Natural killer cell treated with Interleukin-12 subunit alpha and Interleukin-12 subunit beta and Interleukin-15 and Interleukin-18, amount 100 ng/mL, for 72 hours (primary cell): ENCODE data around the gene RPL22. TPM values are rescaled to one million over a fixed set of nuclear protein-coding genes. Genes with fewer than 3 reads are reported as not detected.
A peak's percentile ranks its signal among the peaks of the same experiment; 100 is the strongest.

Experiments used
- ATAC-seq, 2 donors: fragments of 150-1000 bp; cut with Tn5 transposase in 1 of 2; sonication (Bioruptor Pico), chemical (Tn5 transposase) in 1 of 2; 2 replicates each; pipeline ENCODE4 v1.10.0; 2021
- DNase-seq: peaks from one replicate; pipeline ENCODE4 v3.0.0; 2022; ENCODE audit warnings: low spot score
- H3K27ac Mint-ChIP-seq, 2 donors: 1 replicate in 1 of 2; 2 replicates in 1 of 2; pipeline ENCODE4 v1.8.0; 2022; ENCODE audit warnings: mixed read lengths in 2 of 2, mild to moderate bottlenecking in 1 of 2, moderate library complexity in 1 of 2
- H3K27me3 Mint-ChIP-seq, 2 donors: 1 replicate in 1 of 2; 2 replicates in 1 of 2; pipeline ENCODE4 v1.8.0; 2022; ENCODE audit warnings: mixed read lengths in 2 of 2
- H3K36me3 Mint-ChIP-seq: one replicate; pipeline ENCODE4 v1.8.0; 2022; ENCODE audit warnings: mixed read lengths
- H3K4me1 Mint-ChIP-seq, 2 donors: 1 replicate in 1 of 2; 2 replicates in 1 of 2; pipeline ENCODE4 v1.8.0; 2022; ENCODE audit warnings: low read depth in 2 of 2, mixed read lengths in 2 of 2, mild to moderate bottlenecking in 1 of 2
- H3K4me3 Mint-ChIP-seq: one replicate; pipeline ENCODE4 v1.8.0; 2022; ENCODE audit warnings: mixed read lengths
- H3K9me3 Mint-ChIP-seq: 2 replicates; pipeline ENCODE4 v1.8.0; 2022; ENCODE audit warnings: mixed read lengths
- total RNA-seq, 2 donors: library from RNA; stranded (reverse); gene quantifications; one replicate each; pipeline ENCODE4 v1.2.3, GENCODE V29; 2022

RPL22 gene
- total RNA-seq, 2 donors from 2014 or later = 209 to 355 TPM

GRCh38 chr1:6180268-6180706, 19.1 kb downstream of the RPL22 start, which contains the start of gene CHD5:
Gene CHD5 (minus strand): TSS chr1:6180321. CDS start chr1:6180023, 298 bp downstream.
- H3K27me3 Mint-ChIP-seq = peaks cover 25 to 34% of the 10 kb centered on the region in 2 donors
- DNase-seq (no peak), ATAC-seq (peak in 1 of 2 donors; percentile 43)
- H3K27ac Mint-ChIP-seq = no peak within 1 kb of the TSS
- peak within 1 kb of the TSS; percentile 66 for H3K4me3 Mint-ChIP-seq
- H3K36me3 Mint-ChIP-seq = peaks cover 4% of the 10 kb centered on the region
- H3K4me1 Mint-ChIP-seq = peaks cover 25 to 34% of the 10 kb centered on the region in 2 donors
- H3K9me3 Mint-ChIP-seq = no peaks in the 10 kb centered on the region

- ATAC-seq = no peak
- DNase-seq = no peak
- peaks cover 25 to 34% of the 10 kb centered on the region in 2 donors for H3K27me3 Mint-ChIP-seq
- no peaks in the 10 kb centered on the region for H3K9me3 Mint-ChIP-seq
- H3K4me1 Mint-ChIP-seq = peaks cover 25 to 30% of the 10 kb centered on the region in 2 donors
- no peak overlapping the region for H3K4me3 Mint-ChIP-seq
- no peak overlapping the region for H3K27ac Mint-ChIP-seq
- H3K36me3 Mint-ChIP-seq = peaks cover 4% of the 10 kb centered on the region
These were observed 19.7 kb downstream of the RPL22 start for GRCh38 chr1:6179564-6180175.

GRCh38 chr1:6178751-6179563, 20.4 kb downstream of the RPL22 start:
- Mint-ChIP-seq H3K4me1 (peaks cover 18 to 23% of the 10 kb centered on the region in 2 donors), H3K27ac (no peak overlapping the region), H3K4me3 (peak overlapping the region; percentile 66), H3K27me3 (peaks cover 25 to 34% of the 10 kb centered on the region in 2 donors), H3K36me3 (peaks cover 4% of the 10 kb centered on the region), H3K9me3 (no peaks in the 10 kb centered on the region)
- ATAC-seq (no peak), DNase-seq (no peak)

GRCh38 chr1:6177681-6178380, 21.6 kb downstream of the RPL22 start:
- Mint-ChIP-seq H3K36me3 (peaks cover 4% of the 10 kb centered on the region), H3K4me1 (peaks cover 15 to 17% of the 10 kb centered on the region in 2 donors), H3K9me3 (no peaks in the 10 kb centered on the region), H3K27ac (no peak overlapping the region), H3K4me3 (peak overlapping the region; percentile 59), H3K27me3 (peaks cover 23 to 34% of the 10 kb centered on the region in 2 donors)
- DNase-seq (no peak), ATAC-seq (no peak)

DNA sequence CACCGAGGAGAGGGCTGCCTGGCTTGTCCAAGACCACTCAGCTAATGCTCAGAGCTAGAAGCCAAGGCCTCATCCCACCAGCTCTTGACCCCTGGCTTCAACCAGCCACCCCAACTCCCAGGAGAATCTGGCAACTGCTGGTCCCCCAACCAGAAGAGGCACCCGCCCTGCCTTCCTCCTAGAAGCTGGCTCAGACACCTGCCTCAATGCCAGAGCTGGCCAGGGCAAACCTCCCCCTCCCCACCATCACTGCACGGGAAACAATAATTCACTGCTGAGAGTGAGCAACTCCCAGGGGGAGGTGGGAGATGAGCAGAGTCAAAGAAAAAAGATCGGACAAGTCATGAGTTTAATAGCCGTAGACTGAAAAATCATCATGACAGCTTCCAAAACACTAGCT, 22.6 kb downstream of the RPL22 start:
- Mint-ChIP-seq H3K36me3 (peaks cover 4% of the 10 kb centered on the region), H3K4me3 (no peak overlapping the region), H3K27me3 (peaks cover 22 to 31% of the 10 kb centered on the region in 2 donors), H3K4me1 (peaks cover 13 to 16% of the 10 kb centered on the region in 2 donors), H3K27ac (no peak overlapping the region), H3K9me3 (no peaks in the 10 kb centered on the region)
- DNase-seq = no peak
- no peak for ATAC-seq

- DNase-seq (no peak), ATAC-seq (no peak)
- peaks cover 6% of the 10 kb centered on the region in 2 donors for H3K4me1 Mint-ChIP-seq
- H3K36me3 Mint-ChIP-seq = peaks cover 4% of the 10 kb centered on the region
- H3K27me3 Mint-ChIP-seq = peaks cover 11 to 21% of the 10 kb centered on the region in 2 donors
- no peaks in the 10 kb centered on the region for H3K9me3 Mint-ChIP-seq
- no peak overlapping the region for H3K27ac Mint-ChIP-seq
- H3K4me3 Mint-ChIP-seq = no peak overlapping the region
These were observed 24.0 kb downstream of the RPL22 start for GRCh38 chr1:6175411-6175828.

GRCh38 chr1:6174621-6175410, 24.6 kb downstream of the RPL22 start:
- no peak for DNase-seq
- H3K9me3 Mint-ChIP-seq = no peaks in the 10 kb centered on the region

GRCh38 chr1:6172549-6172948, 26.8 kb downstream of the RPL22 start:
- Mint-ChIP-seq H3K4me3 (no peak overlapping the region), H3K4me1 (peaks cover 3 to 4% of the 10 kb centered on the region in 2 donors), H3K27ac (no peak overlapping the region), H3K36me3 (peaks cover 4% of the 10 kb centered on the region), H3K27me3 (peaks cover 5 to 11% of the 10 kb centered on the region in 2 donors), H3K9me3 (no peaks in the 10 kb centered on the region)
- ATAC-seq (no peak), DNase-seq (no peak)

More at GRCh38 chr1:6174621-6175410, 24.6 kb downstream of the RPL22 start:
- H3K36me3 Mint-ChIP-seq = peaks cover 4% of the 10 kb centered on the region
- no peak overlapping the region for H3K27ac Mint-ChIP-seq
- H3K27me3 Mint-ChIP-seq = peaks cover 11 to 21% of the 10 kb centered on the region in 2 donors
- H3K4me1 Mint-ChIP-seq = peaks cover 6% of the 10 kb centered on the region in 2 donors
- no peak for ATAC-seq
- no peak overlapping the region for H3K4me3 Mint-ChIP-seq

DNA sequence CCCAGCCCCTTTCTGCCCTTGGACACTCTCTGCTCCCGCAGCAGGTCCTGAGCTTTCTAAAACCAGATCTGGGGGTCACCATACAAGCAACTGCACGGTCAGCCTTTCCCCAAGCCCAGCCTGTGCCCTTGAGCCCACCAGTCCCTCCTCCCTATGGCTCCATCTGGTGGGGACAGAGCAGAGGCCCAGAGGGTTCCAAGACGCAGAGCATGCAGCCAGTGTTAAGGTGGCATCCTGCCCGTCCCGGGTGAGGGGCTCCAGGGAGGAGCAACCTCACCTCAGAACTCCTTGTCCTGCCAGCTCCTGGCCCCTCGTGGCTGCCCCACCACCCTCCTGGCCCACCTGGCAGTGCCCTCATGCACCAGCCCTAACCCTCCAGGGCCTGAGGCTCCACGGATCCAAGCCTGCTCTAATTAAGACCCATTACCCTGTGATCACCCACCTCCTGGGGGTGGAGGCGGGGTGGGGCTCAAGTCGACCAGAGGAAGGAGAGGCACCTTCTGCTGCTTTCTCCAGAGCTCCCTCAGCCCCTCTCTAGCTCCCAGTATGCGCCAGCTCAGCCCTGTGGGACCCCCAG, 27.8 kb downstream of the RPL22 start:
- Mint-ChIP-seq H3K4me3 (no peak overlapping the region), H3K4me1 (no peaks in the 10 kb centered on the region), H3K36me3 (no peaks in the 10 kb centered on the region), H3K9me3 (no peaks in the 10 kb centered on the region), H3K27me3 (peaks cover 0 to 2% of the 10 kb centered on the region in 2 donors), H3K27ac (no peak overlapping the region)
- ATAC-seq (no peak), DNase-seq (no peak)

DNA sequence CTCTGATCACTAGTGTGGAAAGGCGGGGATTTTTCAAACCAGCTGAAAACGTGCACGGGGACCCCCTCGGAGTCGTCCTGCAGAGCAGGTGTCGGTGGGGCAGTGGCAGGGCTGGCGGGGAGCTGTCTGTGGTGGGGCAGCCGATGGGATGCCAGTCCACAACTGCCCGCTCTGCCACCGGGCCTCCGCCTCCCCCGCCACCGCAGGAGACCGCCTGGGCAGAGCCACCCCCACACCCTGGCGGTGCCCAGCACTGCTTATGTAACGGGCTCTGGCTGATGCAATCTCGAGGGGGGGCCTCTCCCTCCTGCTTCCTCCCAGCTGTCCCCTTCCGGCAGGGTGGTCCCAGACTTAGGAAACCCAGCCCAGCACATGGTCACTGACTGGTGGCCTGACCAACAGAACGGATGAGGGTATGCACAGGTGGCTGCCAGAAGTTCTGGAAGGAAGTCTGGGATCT, 28.6 kb downstream of the RPL22 start:
- H3K27me3 Mint-ChIP-seq = no peaks in the 10 kb centered on the region
- DNase-seq (no peak), ATAC-seq (no peak)
- no peak overlapping the region for H3K27ac Mint-ChIP-seq
- no peaks in the 10 kb centered on the region for H3K36me3 Mint-ChIP-seq
- H3K9me3 Mint-ChIP-seq = no peaks in the 10 kb centered on the region
- no peak overlapping the region for H3K4me3 Mint-ChIP-seq
- H3K4me1 Mint-ChIP-seq = no peaks in the 10 kb centered on the region

GRCh38 chr1:6170116-6170741, 29.2 kb downstream of the RPL22 start:
- DNase-seq = no peak
- Mint-ChIP-seq H3K36me3 (no peaks in the 10 kb centered on the region), H3K27me3 (no peaks in the 10 kb centered on the region), H3K9me3 (no peaks in the 10 kb centered on the region), H3K4me1 (no peaks in the 10 kb centered on the region), H3K4me3 (no peak overlapping the region), H3K27ac (no peak overlapping the region)
- peak in 1 of 2 donors; percentile 16 for ATAC-seq

DNA sequence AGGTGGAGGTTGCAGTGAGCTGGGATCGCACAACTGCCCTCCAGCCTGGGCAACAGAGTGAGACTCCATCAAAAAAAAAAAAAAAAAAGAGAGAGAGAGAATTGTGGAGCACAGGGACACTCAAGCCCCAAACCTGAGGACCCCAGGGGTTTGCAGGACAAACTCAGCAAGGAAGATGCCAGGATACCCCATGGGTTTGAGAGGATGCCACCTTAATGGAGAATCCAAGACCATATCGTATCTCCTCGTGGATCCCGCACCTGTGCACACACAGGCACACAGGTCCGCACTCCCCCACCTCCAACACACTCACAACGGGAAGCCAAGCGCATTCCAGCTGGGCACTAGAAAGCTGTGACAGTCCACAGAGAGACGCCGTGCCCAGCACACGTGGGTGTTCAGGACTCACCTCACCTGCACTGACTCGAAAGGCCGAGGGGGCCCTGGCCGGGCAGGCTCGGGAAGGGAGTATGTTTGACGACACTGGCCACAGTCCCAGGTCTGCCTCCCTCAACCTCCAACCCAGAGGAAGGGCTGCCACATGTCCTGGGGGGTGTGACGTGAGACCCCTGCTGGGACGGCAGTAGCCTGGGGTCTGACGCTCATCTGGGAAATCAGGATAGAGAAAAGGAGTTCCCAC, 30.3 kb downstream of the RPL22 start:
- Mint-ChIP-seq H3K4me3 (no peak overlapping the region), H3K9me3 (no peaks in the 10 kb centered on the region), H3K27ac (no peak overlapping the region), H3K4me1 (no peaks in the 10 kb centered on the region), H3K27me3 (peaks cover 0 to 4% of the 10 kb centered on the region in 2 donors), H3K36me3 (no peaks in the 10 kb centered on the region)
- DNase-seq (no peak), ATAC-seq (no peak)
